ENCODE measurements around the gene HDAC9.

DNA sequence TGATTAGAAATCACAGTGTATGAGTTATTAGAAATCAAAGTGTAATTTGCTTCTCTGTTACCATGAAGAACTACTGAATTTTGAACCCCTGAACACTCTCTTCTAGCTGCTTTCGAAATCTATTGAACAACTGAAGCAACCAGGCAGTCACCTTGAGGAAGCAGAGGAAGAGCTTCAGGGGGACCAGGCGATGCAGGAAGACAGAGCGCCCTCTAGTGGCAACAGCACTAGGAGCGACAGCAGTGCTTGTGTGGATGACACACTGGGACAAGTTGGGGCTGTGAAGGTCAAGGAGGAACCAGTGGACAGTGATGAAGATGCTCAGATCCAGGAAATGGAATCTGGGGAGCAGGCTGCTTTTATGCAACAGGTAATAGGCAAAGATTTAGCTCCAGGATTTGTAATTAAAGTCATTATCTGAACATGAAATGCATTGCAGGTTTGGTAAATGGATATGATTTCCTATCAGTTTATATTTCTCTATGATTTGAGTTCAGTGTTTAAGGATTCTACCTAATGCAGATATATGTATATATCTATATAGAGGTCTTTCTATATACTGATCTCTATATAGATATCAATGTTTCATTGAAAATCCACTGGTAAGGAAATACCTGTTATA, 170.7 kb downstream of the HDAC9 start:
- TF ChIP-seq POLR2A (IDR thresholded peaks at IDR 0.05; ENCODE audit: low read length) (no peak), GATA1 (IDR thresholded peaks at IDR 0.05; ENCODE audit: low read depth, low read length) (no peak)

Data from erythroblast (primary cell).